Osteocyte (in vitro differentiated cells): Measurements from ENCODE around the gene GRIK4. TPM values are rescaled to one million over a fixed set of nuclear protein-coding genes. Genes with fewer than 3 reads are reported as not detected.

Experiments used
- DNase-seq: peaks from one replicate; pipeline ENCODE4 v3.0.0; 2021; ENCODE audit warnings: mixed read lengths; ENCODE audit not compliant: unreplicated experiment; ENCODE audit errors: extremely low spot score
- H3K27ac Mint-ChIP-seq: one replicate; pipeline ENCODE4 v1.8.0; 2021; ENCODE audit warnings: mild to moderate bottlenecking, mixed read lengths; ENCODE audit not compliant: unreplicated experiment
- H3K27me3 Mint-ChIP-seq: one replicate; pipeline ENCODE4 v1.8.0; 2021; ENCODE audit warnings: mixed read lengths; ENCODE audit not compliant: unreplicated experiment
- H3K36me3 Mint-ChIP-seq: one replicate; pipeline ENCODE4 v1.8.0; 2021; ENCODE audit warnings: mixed read lengths; ENCODE audit not compliant: unreplicated experiment
- H3K4me1 Mint-ChIP-seq: one replicate; pipeline ENCODE4 v1.8.0; 2021; ENCODE audit warnings: mixed read lengths; ENCODE audit not compliant: unreplicated experiment
- H3K4me3 Mint-ChIP-seq: one replicate; pipeline ENCODE4 v1.8.0; 2021; ENCODE audit warnings: mild to moderate bottlenecking, moderate library complexity, mixed read lengths; ENCODE audit not compliant: unreplicated experiment
- H3K9me3 Mint-ChIP-seq: one replicate; pipeline ENCODE4 v1.8.0; 2021; ENCODE audit warnings: mixed read lengths; ENCODE audit not compliant: unreplicated experiment
- total RNA-seq: library from RNA; stranded (reverse); gene quantifications from 2 replicates; pipeline ENCODE4 v1.2.1, GENCODE V29; 2021
- TF ChIP-seq, protein P1 (sequence below): fragments of 200-600 bp; sonication (generic); IDR thresholded peaks from 2 replicates; pipeline ENCODE4 v1.5.0; 2021; ENCODE audit warnings: antibody characterized with exemption, mild to moderate bottlenecking, moderate library complexity

Gene GRIK4
- total RNA-seq, 1 donor from 2014 or later = 0.11 TPM

DNA sequence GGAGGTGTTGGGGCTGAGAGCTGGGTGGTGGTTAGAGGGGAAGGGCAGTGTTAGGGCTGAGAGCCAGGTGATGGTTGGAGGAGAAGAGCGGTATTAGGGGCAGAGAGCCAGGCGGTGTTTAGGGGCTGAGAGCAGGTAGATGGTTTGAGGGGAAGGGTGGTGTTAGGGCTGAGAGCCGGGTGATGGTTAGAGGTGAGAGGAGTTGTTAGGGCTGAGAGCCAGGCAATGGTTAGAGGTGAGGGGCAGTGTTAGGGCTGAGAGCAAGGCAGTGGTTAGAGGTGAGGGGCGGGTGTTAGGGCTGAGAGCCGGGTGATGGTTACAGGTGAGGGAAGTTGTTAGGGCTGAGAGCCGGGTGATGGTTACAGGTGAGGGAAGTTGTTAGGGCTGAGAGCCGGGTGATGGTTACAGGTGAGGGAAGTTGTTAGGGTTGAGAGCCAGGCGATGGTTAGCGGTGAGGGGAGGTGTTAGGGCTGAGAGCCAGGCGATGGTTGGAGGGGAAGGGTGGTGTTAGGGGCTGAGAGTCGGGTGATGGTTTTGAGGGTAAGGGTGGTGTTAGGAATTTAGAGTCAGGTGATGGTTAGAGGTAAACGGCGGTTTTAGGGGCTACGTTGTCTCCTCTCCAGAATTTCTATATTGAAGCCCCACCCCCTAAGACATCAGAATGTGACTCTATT lies 282.4 kb downstream of the GRIK4 start:
- Mint-ChIP-seq H3K9me3 (no peaks in the 10 kb centered on the region), H3K27me3 (no peaks in the 10 kb centered on the region), H3K4me1 (no peaks in the 10 kb centered on the region), H3K27ac (no peak overlapping the region), H3K4me3 (no peak overlapping the region), H3K36me3 (no peaks in the 10 kb centered on the region)
- DNase-seq = no peak
- TF ChIP-seq, protein P1, sequence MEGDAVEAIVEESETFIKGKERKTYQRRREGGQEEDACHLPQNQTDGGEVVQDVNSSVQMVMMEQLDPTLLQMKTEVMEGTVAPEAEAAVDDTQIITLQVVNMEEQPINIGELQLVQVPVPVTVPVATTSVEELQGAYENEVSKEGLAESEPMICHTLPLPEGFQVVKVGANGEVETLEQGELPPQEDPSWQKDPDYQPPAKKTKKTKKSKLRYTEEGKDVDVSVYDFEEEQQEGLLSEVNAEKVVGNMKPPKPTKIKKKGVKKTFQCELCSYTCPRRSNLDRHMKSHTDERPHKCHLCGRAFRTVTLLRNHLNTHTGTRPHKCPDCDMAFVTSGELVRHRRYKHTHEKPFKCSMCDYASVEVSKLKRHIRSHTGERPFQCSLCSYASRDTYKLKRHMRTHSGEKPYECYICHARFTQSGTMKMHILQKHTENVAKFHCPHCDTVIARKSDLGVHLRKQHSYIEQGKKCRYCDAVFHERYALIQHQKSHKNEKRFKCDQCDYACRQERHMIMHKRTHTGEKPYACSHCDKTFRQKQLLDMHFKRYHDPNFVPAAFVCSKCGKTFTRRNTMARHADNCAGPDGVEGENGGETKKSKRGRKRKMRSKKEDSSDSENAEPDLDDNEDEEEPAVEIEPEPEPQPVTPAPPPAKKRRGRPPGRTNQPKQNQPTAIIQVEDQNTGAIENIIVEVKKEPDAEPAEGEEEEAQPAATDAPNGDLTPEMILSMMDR = no peak

DNA sequence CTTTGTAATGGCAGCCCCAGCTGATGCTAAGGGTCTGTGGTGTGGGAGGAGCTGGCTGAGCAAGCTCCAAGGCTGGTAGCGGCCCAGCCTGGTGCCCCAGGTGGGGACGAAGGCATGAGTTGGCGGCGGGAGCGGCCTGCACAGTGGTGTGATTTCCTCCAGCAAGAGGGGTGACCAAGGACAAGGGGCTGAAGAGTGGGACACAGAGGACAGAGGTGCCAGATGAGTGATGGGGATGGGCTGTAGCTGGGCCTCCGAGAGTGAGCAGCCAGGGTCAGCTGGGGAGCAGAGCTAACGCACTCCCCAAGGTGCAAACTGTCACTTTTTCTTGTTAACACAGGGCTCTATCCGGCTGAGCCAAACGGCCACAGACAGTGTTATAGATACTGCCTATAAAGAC lies 283.2 kb downstream of the GRIK4 start:
- no peaks in the 10 kb centered on the region for H3K36me3 Mint-ChIP-seq
- H3K9me3 Mint-ChIP-seq = no peaks in the 10 kb centered on the region
- no peak for DNase-seq
- H3K4me3 Mint-ChIP-seq = no peak overlapping the region
- H3K27me3 Mint-ChIP-seq = no peaks in the 10 kb centered on the region
- H3K4me1 Mint-ChIP-seq = no peaks in the 10 kb centered on the region
- TF ChIP-seq, protein P1 = no peak
- H3K27ac Mint-ChIP-seq = no peak overlapping the region

DNA sequence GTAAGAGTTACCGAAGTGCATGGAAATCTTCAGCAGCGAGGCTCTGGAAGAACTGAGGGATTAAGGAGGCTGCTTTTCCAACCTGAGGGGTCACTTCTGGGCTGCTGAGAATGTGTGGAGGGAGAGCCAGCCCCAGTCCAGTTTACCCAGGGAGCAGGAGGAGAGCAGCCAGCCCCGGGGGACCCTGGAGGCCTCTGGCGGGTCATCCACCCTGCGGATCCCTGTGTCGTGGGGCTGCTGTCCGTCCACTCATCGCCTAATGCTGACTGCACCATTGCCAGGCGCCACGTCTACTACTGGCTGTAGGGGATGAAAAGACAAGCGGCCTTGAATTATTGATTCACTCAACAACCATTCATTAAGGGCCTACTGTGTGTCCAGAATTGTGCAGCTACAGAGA lies 283.6 kb downstream of the GRIK4 start:
- no peak for DNase-seq
- no peaks in the 10 kb centered on the region for H3K9me3 Mint-ChIP-seq
- no peak overlapping the region for H3K27ac Mint-ChIP-seq
- no peaks in the 10 kb centered on the region for H3K27me3 Mint-ChIP-seq
- H3K36me3 Mint-ChIP-seq = no peaks in the 10 kb centered on the region
- H3K4me1 Mint-ChIP-seq = no peaks in the 10 kb centered on the region
- no peak overlapping the region for H3K4me3 Mint-ChIP-seq
- TF ChIP-seq, protein P1 = no peak

GRCh38 chr11:120797143-120797542 lies 285.6 kb downstream of the GRIK4 start:
- H3K27ac Mint-ChIP-seq = no peak overlapping the region
- TF ChIP-seq, protein P1 = no peak

DNA sequence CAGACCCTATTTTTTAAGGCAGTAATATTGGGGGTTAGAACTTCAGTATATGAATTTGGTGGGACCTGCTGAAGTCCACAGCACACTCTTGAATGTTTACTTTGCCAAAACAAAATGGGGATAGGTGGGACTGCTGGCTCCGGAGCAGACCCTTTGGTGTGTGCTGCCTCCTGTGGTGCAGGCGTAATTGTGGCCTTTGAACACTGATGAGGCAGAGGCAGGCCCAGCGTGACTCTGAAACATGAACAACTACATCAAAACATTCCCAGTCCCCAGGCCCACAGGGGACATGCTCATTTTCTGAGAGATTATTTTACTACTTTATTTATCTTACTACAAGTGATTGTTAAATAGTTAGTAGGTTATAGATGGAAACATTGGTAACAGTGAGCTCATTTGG lies 287.3 kb downstream of the GRIK4 start:
- no peaks in the 10 kb centered on the region for H3K4me1 Mint-ChIP-seq
- H3K27me3 Mint-ChIP-seq = peaks cover 2% of the 10 kb centered on the region
- no peak overlapping the region for H3K4me3 Mint-ChIP-seq
- H3K36me3 Mint-ChIP-seq = no peaks in the 10 kb centered on the region
- H3K27ac Mint-ChIP-seq = no peak overlapping the region
- DNase-seq = no peak
- TF ChIP-seq, protein P1 = no peak
- no peaks in the 10 kb centered on the region for H3K9me3 Mint-ChIP-seq

More at GRCh38 chr11:120797143-120797542, 285.6 kb downstream of the GRIK4 start:
- Mint-ChIP-seq H3K27me3 (no peaks in the 10 kb centered on the region), H3K9me3 (no peaks in the 10 kb centered on the region), H3K4me3 (no peak overlapping the region), H3K4me1 (no peaks in the 10 kb centered on the region), H3K36me3 (no peaks in the 10 kb centered on the region)
- DNase-seq = no peak
